ENCODE measurements around the gene ARHGEF7.
"Not testable (repeated sequence)": the region's sequence is repeated elsewhere in the genome, so short reads cannot be mapped to it uniquely, and the experiment has no call there.

Gene ARHGEF7

GRCh38 chr13:111115061-111115964 lies at the start of gene ARHGEF7:
ARHGEF7 (plus strand) TSS chr13:111115310; CDS start chr13:111115527, 217 bp downstream.
- peak; percentile 12 for DNase-seq (ENCODE audit: low spot score)

- no peak for DNase-seq (ENCODE audit: low spot score)
These were observed 49.4 kb upstream of the ARHGEF7 start for GRCh38 chr13:111065698-111066097.

- DNase-seq (ENCODE audit: low spot score), result no peak
These were observed 48.6 kb upstream of the ARHGEF7 start for GRCh38 chr13:111066544-111066943.

- DNase-seq (ENCODE audit: low spot score), result no peak
These were observed 47.1 kb upstream of the ARHGEF7 start for GRCh38 chr13:111068009-111068350.

- DNase-seq (ENCODE audit: low spot score), result not testable (repeated sequence)
These were observed 44.0 kb upstream of the ARHGEF7 start for GRCh38 chr13:111071120-111071519.

GRCh38 chr13:111071526-111071925 lies 43.6 kb upstream of the ARHGEF7 start:
- DNase-seq (ENCODE audit: low spot score), result not testable (repeated sequence)

GRCh38 chr13:111074826-111075225 lies 40.3 kb upstream of the ARHGEF7 start:
- DNase-seq (ENCODE audit: low spot score), result no peak

- DNase-seq (ENCODE audit: low spot score), result no peak
These were observed 38.7 kb upstream of the ARHGEF7 start for GRCh38 chr13:111076155-111077013.

GRCh38 chr13:111079375-111079774 lies 35.7 kb upstream of the ARHGEF7 start:
- DNase-seq (ENCODE audit: low spot score), result no peak

GRCh38 chr13:111080642-111081041 lies 34.5 kb upstream of the ARHGEF7 start:
- DNase-seq (ENCODE audit: low spot score), result no peak

GRCh38 chr13:111082240-111082639 lies 32.9 kb upstream of the ARHGEF7 start:
- DNase-seq (ENCODE audit: low spot score), result no peak

- not testable (repeated sequence) for DNase-seq (ENCODE audit: low spot score)
These were observed 32.3 kb upstream of the ARHGEF7 start for GRCh38 chr13:111082769-111083168.

GRCh38 chr13:111083693-111084092 lies 31.4 kb upstream of the ARHGEF7 start:
- DNase-seq (ENCODE audit: low spot score), result not testable (repeated sequence)

GRCh38 chr13:111090169-111090568 lies 24.9 kb upstream of the ARHGEF7 start:
- DNase-seq (ENCODE audit: low spot score), result no peak

- no peak for DNase-seq (ENCODE audit: low spot score)
These were observed 22.4 kb upstream of the ARHGEF7 start for GRCh38 chr13:111092685-111093084.

- no peak for DNase-seq (ENCODE audit: low spot score)
These were observed 22.0 kb upstream of the ARHGEF7 start for GRCh38 chr13:111093136-111093535.

- no peak for DNase-seq (ENCODE audit: low spot score)
These were observed 21.5 kb upstream of the ARHGEF7 start for GRCh38 chr13:111093634-111094033.

- no peak for DNase-seq (ENCODE audit: low spot score)
These were observed 19.9 kb upstream of the ARHGEF7 start for GRCh38 chr13:111095031-111095840.

- no peak for DNase-seq (ENCODE audit: low spot score)
These were observed 19.1 kb upstream of the ARHGEF7 start for GRCh38 chr13:111095911-111096501.

- DNase-seq (ENCODE audit: low spot score), result no peak
These were observed 15.8 kb upstream of the ARHGEF7 start for GRCh38 chr13:111099290-111099689.

GRCh38 chr13:111110054-111110453 lies 5.1 kb upstream of the ARHGEF7 start:
- no peak for DNase-seq (ENCODE audit: low spot score)

All from SW480 (cell line).